Dedifferentiated amniotic fluid mesenchymal stem cell (primary cell): ENCODE measurements around the gene SDHD.
"Not testable (repeated sequence)": the region's sequence is repeated elsewhere in the genome, so short reads cannot be mapped to it uniquely, and the experiment has no call there.

Experiments used
- DNase-seq: peaks from one replicate; pipeline ENCODE4 v3.0.0-alpha.2; 2016; ENCODE audit errors: extremely low spot score

The SDHD gene

DNA sequence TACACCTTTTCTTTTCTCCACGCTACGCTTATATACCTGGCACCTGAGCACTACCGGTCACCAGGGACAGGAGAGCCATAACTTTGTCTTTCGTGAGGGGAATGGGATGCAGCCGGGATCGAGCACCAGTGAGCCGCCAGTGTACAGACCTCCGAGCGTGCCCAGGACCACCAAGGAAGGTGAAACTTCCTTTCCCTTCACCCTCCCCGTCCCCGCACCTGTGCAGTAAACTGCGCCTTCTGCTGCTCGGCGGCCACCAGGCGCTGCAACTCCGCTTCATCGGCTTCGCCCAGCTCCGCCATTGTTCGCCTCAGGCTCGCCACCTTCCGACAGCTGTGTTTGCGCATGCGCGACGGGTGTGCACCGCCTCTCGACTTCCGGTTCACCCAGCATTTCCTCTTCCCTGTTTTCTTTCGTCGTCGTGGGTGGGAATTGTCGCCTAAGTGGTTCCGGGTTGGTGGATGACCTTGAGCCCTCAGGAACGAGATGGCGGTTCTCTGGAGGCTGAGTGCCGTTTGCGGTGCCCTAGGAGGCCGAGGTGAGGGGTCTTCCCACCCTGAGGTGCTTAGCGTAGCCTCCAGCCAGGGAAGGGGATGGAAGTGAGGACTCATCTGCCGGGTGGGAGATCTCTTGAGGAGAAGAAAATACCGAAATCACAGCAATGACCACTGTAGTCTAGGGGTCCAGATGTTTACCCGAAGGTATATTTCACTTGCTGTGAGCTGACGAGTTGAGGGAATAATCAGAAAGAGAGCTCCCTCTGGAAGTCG lies at the start of gene SDHD, which contains the start of gene TIMM8B:
SDHD (plus strand) TSS at position 452 of the 770 bp plus-strand sequence; CDS start at position 487, 35 bp downstream.
TIMM8B (minus strand) TSS at position 335 of the 770 bp plus-strand sequence; CDS start at position 302, 33 bp downstream.
- peak; percentile 99 for DNase-seq

DNA sequence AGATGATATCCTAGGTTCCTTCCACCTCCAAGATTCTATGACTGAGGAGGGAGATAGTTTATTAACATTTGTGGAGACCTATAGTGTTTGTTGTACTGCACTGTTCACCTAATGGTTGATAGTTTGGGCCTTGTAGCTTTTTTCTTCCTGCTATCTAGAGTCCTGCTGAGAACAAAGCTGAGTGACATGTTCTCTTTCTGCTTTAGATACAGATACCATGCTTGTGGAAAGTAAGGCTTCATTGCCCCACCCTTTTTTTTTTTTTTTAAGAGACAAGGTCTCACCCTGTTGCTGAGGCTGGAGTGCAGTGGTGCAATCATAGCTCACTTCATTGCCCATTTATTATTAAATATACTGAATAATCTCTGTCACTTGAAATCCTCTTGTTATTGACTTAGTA lies 49.1 kb upstream of the SDHD start:
- DNase-seq = no peak

DNA sequence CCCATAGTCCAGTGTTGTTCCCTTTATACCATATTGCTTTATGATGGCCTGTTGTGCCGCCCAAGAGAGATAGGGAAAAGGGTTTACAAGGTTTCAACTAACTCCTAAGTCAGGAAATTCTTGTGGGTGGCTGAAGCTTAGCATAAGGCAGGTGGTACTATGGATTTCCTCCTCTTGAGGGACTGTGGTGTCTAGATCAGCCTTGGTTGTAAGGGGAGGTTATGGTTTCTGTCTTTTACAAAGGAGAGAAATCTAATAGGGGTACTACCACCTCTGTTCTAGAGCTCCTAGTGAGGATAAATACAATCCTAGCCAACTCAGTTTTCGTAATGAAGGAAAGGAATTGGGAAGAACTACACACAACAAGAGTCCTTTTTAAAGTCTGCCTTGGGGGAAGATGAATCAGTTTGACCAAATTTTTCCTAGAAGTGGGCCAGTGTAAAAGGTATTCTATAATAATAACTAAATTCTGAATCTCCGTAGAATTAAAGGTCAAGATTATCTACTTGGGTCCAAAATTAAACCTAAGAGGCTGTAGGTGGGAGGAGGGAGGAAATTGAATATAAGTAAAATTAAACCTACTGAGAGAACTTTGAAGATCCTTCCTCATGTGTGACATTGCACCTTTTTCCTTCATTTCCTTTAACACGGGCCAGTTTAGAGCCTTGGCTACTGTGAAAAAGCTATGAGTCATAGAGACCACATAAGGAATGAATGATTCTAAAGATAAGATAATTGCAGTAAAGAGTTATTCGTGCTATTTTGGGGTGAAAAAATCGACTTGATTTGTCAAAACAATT lies 44.3 kb upstream of the SDHD start:
- no peak for DNase-seq

DNA sequence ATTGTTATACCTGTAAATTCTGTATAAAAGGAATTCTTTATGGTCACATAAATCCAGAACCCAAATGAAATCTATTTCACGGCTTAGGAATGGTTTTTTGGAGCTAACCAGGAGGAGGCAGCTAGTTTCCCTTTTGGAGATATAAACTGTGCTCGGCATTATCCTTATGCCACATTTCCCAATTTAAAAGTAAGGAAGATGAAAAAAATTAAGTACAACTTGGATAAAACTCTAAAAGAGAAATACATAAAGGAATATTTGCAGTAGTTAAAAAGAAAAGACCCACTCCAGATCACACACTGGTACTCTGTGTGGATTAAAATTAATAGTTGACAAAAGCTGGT lies 43.7 kb upstream of the SDHD start:
- DNase-seq = no peak

DNA sequence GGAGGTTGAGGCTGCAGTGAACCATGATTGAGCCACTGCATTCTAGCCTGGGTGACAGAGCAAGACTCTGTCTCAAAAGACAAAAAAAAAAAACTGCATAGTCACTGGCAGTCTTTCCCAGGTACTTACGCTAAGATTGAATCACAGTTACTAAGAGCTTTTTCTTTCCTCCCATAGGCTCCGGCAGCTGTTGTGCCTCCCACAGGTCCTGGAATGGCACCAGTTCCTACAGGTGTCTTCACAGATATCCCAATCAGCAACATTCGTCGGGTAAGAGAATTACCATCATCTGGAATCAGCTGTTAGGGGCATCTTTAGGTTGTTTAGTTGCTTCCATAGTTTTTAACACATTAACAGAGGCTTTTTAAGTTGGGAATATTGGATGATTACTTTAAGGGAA lies 41.7 kb upstream of the SDHD start:
- DNase-seq = no peak

DNA sequence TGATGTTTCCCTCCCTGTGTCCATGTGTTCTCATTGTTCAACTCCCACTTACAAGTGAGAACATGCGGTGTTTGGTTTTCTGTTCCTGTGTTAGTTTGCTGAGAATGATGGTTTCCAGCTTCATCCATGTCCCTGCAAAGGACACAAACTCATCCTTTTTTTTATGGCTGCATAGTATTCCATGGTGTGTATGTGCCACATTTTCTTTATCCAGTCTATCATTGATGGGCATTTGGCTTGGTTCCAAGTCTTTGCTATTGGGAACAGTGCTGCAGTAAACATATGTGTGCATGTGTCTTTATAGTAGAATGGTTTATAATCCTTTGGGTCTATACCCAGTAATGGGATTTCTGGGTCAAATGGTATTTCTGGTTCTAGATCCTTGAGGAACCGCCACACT lies 40.0 kb upstream of the SDHD start:
- not testable (repeated sequence) for DNase-seq

DNA sequence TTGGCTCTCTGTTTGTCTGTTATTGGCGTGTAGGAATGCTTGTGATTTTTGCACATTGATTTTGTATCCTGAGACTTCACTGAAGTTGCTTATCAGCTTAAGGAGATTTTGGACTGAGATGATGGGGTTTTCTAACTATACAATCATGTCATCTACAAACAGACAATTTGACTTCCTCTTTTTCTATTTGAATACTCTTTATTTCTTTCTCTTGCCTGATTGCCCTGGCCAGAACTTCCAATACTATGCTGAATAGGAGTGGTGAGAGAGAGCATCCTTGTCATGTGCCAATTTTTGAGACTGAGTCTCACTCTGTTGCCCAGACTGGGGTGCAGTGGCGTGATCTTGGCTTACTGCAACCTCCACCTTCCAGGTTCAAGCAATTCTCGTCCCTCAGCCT lies 38.4 kb upstream of the SDHD start:
- not testable (repeated sequence) for DNase-seq

DNA sequence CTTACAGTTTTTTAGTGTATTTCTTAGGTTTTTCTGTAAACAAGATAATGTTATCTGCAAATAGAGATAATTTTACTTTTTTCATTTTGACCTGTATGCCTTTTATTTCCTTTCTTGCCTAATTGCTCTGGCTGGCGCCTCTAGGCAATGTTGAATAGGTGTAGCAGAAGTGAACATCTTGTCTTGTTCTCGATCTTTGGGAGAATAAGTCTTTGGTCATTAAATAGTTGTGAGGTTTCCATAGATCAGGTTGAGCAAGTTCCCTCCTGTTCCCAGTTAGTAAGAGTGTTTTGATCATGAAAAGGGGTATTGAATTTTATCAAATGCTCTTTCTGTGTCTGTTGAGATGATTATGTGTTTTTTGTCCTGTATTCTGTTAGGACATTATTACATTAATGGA lies 36.9 kb upstream of the SDHD start:
- DNase-seq = no peak

DNA sequence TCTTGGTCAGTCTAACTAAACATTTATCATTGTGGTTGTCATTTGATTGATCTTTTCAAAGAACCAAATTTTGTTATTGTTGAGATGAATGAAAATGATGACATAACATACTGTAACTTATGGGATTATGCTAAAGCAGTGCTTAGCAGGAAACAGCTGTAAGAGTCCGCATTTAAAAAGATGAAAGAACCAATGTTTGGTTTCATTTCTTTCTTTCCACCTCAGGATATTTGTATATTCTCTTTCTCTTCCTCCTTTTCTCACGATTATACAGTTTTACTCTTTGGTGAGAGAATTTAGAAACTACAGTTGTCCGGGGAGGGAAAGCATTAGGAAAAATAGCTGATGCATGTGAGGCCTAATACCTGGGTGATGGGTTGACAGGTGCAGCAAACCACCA lies 36.0 kb upstream of the SDHD start:
- no peak for DNase-seq

DNA sequence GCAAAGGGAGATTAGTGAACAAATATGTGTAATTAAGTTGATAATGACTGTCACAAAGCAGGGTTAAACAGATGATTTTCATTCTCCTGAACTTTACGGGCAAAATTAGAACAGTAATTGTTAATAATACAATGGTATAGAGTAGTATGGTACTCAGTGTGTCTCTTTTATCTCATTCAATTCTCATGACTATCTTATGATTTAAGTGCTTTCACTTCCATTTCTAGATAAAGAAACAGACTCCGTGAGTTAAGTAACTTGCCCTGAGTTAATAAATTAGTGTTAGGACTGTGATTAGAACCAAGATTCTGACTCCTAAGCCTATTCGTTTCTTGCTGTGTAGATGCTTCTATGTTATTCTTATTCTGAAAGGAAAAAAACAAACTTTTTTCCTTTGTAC lies 34.9 kb upstream of the SDHD start:
- DNase-seq = no peak

DNA sequence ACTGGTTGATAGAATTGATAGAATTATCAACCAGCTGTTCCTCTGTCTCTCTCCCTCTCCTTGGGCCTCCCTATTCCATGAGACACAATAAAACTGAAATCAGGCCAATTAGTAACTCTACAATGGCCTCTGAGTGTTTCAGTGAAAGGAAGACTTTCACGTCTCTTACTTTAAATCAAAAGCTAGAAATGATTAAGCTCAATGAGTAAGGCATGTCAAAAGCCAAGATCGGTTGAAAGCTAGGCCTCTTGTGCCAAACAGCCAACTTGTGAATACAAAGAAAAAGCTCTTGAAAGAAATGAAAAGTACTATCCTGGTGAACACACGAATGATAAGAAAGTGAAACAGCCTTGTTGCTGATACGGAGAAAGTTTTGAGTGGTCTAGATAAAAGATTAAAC lies 29.5 kb upstream of the SDHD start:
- DNase-seq = no peak

DNA sequence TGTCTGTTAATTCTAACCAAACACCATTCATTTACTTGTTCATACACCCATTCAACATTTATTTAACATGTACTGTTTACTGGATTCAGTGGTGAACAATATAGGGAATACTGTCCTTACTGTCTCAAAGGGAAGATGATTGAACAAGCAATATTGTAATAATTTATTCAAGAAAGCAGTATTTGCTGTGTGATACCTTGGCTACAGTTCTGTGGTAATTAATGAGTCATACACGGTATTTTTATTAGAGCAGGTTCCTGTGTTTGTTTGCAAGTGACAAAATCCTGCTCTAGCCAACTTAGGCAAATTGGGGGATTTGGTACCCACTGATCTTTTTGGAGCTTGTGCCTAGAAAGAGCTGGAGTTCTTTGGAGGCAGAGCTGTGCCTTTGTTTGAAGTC lies 28.6 kb upstream of the SDHD start:
- no peak for DNase-seq

DNA sequence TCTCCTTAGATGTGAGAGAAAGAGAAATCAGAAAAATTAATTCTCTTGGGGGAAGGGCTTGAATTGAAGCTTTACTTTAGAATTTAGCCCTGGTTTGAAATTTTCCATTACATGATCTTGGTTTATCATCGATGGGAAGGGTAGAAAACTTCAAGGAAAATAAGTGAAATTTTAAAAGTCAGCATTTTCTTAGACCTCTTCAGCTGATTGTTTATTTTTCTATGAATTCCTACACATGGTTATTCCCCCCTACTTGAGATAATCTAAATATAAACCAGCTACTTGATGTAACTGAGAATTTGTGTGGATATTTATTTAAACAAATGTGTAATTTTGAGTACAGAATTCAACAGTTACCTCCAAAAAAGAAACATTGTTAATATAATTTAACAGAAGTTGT lies 23.8 kb upstream of the SDHD start:
- DNase-seq = no peak

DNA sequence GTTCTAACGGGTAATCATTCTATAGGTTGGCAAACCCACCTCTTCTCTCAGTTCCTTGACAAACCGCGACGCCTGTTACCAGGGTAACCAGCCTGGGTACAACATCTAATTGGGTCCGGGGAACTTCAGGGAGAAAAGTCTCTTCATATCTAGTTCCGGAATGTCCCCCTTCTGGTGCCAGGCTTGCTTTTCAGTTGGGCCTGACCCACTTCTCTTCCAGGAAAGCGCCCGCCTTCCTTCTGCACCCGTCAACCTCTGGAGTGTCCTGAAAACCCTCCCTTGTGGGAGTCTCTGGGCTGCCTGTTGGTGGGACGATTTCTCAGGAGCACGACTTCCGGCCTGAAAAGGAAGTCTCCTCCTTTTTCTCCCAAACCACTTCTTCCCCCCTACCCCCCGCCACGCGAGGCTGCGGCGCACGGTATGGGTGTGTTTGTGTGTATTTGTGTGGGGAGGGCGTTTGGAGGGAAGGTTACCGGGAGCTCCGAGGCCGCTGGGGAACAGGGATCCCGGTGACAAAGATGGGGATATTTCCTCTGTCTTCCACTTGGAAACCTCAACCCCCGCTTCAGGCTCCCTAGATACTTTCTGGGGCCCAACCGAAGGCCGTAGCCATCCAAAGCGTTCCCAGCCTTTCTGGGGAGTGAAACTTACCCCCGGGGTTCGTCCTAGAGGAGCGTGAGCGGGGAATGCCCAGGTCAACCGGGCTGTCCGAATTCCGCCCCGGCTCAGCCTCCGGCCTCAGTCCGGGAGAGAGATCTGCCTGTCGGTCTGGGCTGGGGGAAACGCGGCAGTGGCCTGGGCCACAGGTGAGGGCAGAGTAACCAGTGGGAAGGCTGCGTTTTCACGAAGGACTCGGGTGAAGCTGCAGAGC lies 12.5 kb upstream of the SDHD start, which contains the start of the genes NKAPD1 and PIH1D2:
NKAPD1 (plus strand) TSS at position 359 of the 871 bp plus-strand sequence. CDS start 1,276 bp downstream, outside the sequence.
PIH1D2 (minus strand) TSS at position 77 of the 871 bp plus-strand sequence. CDS start 843 bp downstream, outside the sequence.
- peak; percentile 89 for DNase-seq

DNA sequence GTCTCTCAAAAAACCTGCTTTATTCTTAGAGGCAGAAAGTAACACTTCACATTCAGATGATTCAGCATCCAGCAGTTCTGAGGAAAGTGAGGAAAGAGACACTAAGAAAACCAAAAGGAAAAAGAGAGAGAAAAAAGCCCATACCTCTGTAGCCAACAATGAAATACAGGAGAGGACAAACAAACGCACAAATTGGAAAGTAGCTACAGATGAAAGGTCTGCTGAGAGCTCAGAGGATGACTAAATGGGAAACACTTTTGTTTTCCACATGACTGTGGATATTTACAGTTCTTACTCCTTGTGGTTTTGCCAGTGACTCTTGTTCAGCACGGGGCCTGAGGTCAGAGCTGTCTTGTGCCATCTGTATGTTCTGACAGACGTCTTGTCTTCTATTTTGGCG lies 3.9 kb upstream of the SDHD start:
- DNase-seq = no peak

DNA sequence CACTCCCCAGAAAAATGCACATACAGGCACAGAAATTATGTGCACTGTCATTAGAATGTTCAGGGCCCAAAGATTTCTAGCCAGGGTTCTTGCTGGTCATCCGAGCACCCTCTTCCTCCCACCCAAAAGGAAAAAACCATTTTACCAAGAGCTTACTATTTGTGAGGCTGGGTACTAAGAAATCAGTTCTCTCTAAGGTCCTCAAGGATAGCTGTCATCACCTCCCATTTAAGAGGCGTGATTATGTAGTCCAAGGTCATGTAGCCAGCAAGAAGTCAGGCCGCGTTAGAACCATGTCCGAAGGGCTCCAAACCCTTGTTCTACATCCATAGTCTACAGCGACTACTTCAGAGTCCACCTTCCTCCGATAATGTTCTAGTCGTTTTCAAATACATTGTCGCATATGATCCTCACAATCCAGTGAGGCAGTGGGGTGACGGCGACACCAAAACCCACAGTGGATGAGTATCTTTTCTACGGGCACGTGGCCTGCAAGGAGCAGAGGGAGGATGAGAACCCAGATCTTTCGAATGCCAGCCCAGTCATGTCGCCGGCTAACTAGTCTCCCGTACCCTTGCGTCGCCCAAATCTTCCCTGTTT lies 751 bp upstream of the SDHD start:
- no peak for DNase-seq

DNA sequence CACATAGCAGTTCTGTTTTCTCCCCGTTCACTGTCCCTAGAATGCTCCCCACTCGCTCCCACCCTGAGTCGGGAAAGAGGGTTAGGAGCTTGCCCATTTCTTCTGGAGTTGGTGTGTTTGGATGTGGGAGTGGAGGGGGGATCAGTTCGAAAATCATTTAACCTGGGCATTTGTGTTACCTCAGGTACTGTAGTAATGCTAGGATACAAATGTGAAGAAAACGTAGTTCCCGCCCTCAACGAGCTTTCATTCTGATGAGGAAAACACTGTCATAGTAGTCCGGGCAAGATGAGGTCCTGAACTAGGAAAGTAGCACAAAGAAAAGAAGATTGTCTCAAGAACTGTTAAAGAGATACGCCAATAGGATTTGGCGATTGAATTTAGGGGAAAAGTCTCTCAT lies 539 bp downstream of the SDHD start:
- no peak for DNase-seq

DNA sequence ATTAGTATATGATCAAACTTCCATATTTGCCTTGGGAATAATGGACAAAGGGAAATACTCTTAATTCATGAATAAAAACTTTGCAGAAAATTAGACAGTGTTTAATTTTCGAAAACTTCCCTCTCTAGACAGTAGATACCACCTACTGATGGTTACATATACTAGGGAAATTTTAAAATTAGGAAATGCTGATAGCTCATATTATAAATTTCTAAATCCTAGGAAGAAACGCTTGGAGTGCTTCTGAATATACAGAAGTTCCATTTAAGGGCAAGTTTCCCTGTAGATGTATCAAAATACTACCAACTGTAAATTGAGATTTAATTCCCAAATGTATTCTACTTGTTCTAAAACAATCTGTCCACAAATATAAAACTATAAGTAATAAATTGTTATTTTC lies 8.6 kb downstream of the SDHD start:
- DNase-seq = not testable (repeated sequence)

DNA sequence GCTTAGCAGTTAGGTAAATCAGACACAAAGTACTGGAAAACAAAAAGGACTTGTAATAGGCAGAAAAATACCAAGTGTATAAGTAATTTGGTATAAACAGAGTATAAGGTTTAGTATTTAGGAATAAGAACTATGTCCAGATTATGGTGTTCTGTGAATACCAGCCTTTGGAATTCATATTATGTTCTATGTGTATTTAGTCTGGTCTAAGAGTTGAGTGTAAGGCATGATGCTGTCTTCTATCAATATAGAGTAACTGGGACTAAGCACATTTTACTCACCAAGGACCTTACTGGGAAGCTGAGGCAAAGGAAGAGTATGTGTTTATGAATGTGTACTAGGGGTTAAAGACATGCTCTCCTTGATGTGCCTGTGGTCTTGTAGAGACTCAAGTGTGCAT lies 9.5 kb downstream of the SDHD start:
- DNase-seq = no peak

DNA sequence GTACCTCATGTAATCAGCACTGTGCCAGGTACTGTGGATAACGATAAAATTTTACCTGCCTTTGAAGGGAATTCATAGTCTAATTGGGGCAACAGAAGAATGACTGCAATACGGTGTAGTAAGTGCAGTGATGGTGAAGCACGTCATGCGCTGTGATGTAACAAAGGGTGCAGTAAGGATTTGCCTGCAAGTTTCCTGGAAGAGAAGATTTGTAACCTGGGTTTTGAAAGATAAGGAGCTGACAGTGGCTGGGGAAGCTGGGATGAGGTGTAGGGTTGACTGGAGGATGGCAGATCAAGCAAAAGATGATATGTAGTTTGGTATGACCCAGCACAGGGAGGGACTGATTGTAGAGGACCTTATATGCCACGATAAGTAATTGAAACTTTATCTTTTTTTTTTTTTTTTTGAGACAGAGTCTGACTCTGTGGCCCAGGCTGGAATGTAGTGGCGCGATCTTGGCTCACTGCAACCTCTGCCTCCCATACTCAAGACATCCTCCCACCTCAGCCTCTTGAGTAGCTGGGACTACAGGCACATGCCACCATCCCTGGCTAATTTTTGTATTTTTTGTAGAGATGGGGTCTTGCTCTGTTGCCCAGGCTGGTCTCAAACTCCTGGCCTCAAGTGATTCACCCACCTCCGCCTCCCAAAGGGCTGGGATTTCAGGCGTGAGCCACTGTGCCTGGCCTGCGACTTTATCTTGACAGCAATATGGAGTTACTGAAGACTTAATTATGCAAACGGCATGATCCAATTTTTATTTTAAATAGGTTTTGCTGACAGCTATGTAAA lies 11.3 kb downstream of the SDHD start:
- no peak for DNase-seq

DNA sequence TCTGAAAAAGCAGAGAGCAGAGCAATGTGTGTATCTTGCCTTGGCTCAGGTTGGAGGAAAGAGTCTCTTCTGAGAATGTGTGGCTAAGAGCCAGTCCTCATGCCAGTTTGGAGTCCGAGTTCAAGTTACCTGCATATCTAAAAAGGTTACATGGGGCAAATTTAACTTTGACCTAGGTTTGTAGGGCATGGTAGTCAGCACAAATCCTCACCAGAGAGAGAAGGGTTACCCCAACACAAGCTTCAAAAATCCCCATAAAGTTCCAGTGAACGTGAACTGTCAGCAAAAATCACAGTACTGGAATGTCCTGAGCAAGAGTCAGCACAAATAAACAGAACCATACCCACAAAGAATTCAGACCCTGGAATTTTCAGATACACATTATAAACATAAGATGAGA lies 13.8 kb downstream of the SDHD start:
- peak; percentile 43 for DNase-seq
